ENCODE data around the gene TMEM150B. TPM values are rescaled to one million over a fixed set of nuclear protein-coding genes. Genes with fewer than 3 reads are reported as not detected.

TMEM150B gene
- total RNA-seq, 1 experiment from 2014 or later, result not detected

DNA sequence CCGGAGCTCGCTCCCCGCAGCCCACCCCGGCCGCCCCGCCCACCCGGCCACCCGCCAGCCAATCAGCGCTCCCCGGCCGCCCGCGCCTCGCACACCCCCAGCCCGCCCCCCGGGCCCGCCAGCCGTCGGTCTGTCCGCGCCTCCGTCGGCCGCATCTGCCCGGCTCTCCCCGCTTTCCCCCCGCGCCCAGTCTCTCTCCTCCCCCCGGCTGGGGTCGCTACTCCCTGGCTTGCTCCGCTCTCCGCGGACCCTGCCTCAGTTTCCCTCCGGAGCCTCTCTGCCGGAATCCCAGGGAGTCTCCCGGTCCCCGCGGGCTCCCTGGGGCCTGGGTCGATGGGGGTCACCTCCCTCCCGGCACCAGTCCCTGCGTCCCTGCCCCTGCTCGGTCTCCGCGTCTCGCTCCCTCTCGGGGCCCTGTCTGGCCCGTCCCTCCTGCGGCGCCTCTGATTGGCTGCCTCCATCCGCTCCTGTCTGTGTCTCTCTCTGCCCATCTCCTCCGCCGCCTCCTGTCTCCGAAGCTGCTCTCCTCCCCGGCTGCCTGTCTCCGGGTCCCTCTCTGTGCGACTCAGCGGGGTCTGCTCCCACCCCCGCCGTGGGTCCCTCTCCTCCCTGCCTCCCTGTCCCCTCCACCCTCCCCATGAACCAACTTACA is 44.6 kb upstream of the TMEM150B start:
- Histone ChIP-seq H3K79me2 (ENCODE audit: low read length) (no peaks in the 10 kb centered on the region), H2AFZ (ENCODE audit: low read length) (peak overlapping the region; percentile 58), H3K36me3 (ENCODE audit: low read depth, low read length) (no peaks in the 10 kb centered on the region), H3K27ac (ENCODE audit: low read length) (peak overlapping the region; percentile 14; the same call in 1 of the 2 replicates), H3F3A (ENCODE audit: low read length, unreplicated experiment) (peaks cover 5% of the 10 kb centered on the region), H3K4me1 (ENCODE audit: insufficient read depth, low read length) (peaks cover 44% of the 10 kb centered on the region), H3K4me2 (ENCODE audit: low read length) (peak overlapping the region; percentile 95), H3K9ac (ENCODE audit: low read length) (peak overlapping the region; percentile 63), H3K9me3 (ENCODE audit: low read length) (no peaks in the 10 kb centered on the region), H3K27me3 (ENCODE audit: low read length) (no peaks in the 10 kb centered on the region), H3K9me2 (replicated peaks; ENCODE audit: low read length) (no peaks in the 10 kb centered on the region), H4K20me1 (ENCODE audit: low read length) (no peaks in the 10 kb centered on the region), H3K4me3 (ENCODE audit: low read length) (peak overlapping the region; percentile 77)
- no TSS peak for BruUV-seq (replicated peaks)
- ChIA-PET POLR2A (ENCODE audit: unreplicated experiment) (no interaction called here), CTCF (interaction anchor here (0.6 kb wide), 1 partner anchor 733 kb away, joined by 20 read pairs; no protein-coding TSS in a partner anchor)
- intact Hi-C loops (cut with micrococcal nuclease), result loop anchor here (5.0 kb wide), 1 partner anchor 67 kb away; no protein-coding TSS in a partner anchor
- peak; percentile 72 for DNase-seq
- TF ChIP-seq EZH2phosphoT487 (IDR thresholded peaks at IDR 0.05; ENCODE audit: borderline replicate concordance, low read length), result no peak
- TF ChIP-seq, protein P1, sequence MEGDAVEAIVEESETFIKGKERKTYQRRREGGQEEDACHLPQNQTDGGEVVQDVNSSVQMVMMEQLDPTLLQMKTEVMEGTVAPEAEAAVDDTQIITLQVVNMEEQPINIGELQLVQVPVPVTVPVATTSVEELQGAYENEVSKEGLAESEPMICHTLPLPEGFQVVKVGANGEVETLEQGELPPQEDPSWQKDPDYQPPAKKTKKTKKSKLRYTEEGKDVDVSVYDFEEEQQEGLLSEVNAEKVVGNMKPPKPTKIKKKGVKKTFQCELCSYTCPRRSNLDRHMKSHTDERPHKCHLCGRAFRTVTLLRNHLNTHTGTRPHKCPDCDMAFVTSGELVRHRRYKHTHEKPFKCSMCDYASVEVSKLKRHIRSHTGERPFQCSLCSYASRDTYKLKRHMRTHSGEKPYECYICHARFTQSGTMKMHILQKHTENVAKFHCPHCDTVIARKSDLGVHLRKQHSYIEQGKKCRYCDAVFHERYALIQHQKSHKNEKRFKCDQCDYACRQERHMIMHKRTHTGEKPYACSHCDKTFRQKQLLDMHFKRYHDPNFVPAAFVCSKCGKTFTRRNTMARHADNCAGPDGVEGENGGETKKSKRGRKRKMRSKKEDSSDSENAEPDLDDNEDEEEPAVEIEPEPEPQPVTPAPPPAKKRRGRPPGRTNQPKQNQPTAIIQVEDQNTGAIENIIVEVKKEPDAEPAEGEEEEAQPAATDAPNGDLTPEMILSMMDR (conservative IDR thresholded peaks at IDR 0.05; ENCODE audit: low read depth, low read length), result no peak
- no peak for TF ChIP-seq EZH2 (IDR thresholded peaks at IDR 0.05; ENCODE audit: low read length, unreplicated experiment)
- ATAC-seq, result peak; percentile 68

DNA sequence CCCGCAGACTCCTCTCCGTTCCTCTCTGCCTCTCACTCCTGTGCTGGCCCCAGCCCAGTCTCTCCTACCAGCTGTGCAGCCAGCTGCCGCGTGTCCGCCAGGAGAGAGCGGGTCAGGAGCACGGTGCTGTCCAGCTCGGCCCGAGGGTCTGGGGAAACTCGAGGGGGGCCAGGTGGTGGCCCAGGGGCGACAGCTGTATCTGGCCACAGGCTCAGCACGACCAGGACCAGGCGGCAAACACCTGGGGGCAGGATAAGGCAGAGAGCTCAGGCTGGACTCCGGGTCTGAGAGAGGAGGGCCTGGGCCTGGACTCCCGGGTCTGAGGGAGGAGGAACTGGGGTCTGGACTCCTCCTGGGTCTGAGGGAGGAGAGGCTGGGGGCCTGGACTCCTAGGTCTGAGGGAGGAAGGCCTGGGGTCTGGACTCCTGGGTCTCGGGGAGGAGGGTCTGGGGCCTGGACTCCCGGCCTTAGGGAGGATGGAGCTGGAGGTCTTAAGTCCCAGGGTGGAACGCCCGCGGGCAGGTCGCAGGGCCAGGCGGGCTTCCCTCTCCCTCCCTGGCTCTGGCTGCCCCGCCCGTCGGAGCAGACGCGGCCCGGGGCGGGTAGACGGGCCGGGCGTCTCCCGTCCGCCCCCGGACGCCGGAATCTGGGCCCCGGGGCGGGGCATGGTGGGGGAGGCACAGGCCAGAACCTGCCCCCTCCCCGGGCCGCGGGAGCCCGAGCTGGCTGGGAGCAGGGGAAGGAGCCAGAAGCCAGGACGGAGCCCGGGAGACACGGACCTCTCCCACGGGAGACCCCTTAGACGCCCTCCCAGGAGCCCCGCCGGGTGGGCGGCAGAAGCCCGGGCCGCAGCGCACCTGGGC is 43.8 kb upstream of the TMEM150B start:
- peak; percentile 30 for ATAC-seq
- no peaks in the 10 kb centered on the region for H3K36me3 ChIP-seq (ENCODE audit: low read depth, low read length)
- peaks cover 5% of the 10 kb centered on the region for H3F3A ChIP-seq (ENCODE audit: low read length, unreplicated experiment)
- peak overlapping the region; percentile 61 for H3K4me3 ChIP-seq (ENCODE audit: low read length)
- H3K4me1 ChIP-seq (ENCODE audit: insufficient read depth, low read length), result peaks cover 37% of the 10 kb centered on the region
- TF ChIP-seq, protein P1 (conservative IDR thresholded peaks at IDR 0.05; ENCODE audit: low read depth, low read length), result no peak
- TF ChIP-seq EZH2phosphoT487 (IDR thresholded peaks at IDR 0.05; ENCODE audit: borderline replicate concordance, low read length) (no peak), EZH2 (IDR thresholded peaks at IDR 0.05; ENCODE audit: low read length, unreplicated experiment) (no peak)
- POLR2A ChIA-PET (ENCODE audit: unreplicated experiment), result no interaction called here
- CTCF ChIA-PET, result interaction anchor here (0.6 kb wide), 1 partner anchor 732 kb away, joined by 20 read pairs; no protein-coding TSS in a partner anchor
- no peaks in the 10 kb centered on the region for H3K27me3 ChIP-seq (ENCODE audit: low read length)
- H3K9me2 ChIP-seq (replicated peaks; ENCODE audit: low read length), result no peaks in the 10 kb centered on the region
- H3K9me3 ChIP-seq (ENCODE audit: low read length), result no peaks in the 10 kb centered on the region
- H3K9ac ChIP-seq (ENCODE audit: low read length), result no peak overlapping the region
- intact Hi-C loops (cut with micrococcal nuclease), result no loop called here
- H4K20me1 ChIP-seq (ENCODE audit: low read length), result no peaks in the 10 kb centered on the region
- peak overlapping the region; percentile 78 for H3K4me2 ChIP-seq (ENCODE audit: low read length)
- BruUV-seq (replicated peaks), result no TSS peak
- peak; percentile 67 for DNase-seq
- no peak overlapping the region for H3K27ac ChIP-seq (ENCODE audit: low read length)
- H2AFZ ChIP-seq (ENCODE audit: low read length), result peak overlapping the region; percentile 66; the same call in 1 of the 2 replicates
- H3K79me2 ChIP-seq (ENCODE audit: low read length), result no peaks in the 10 kb centered on the region

All from PC-3 (cell line).